Endodermal cell (in vitro differentiated cells): Measurements from ENCODE around the gene ZNF575. TPM values are rescaled to one million over a fixed set of nuclear protein-coding genes. Genes with fewer than 3 reads are reported as not detected.

ENCODE experiments used
- DNase-seq: peaks from one replicate; pipeline ENCODE4 v3.0.0-alpha.2; 2017
- H3K27ac ChIP-seq: 2 replicates; pipeline ENCODE4 v1.5.1; 2013; ENCODE audit warnings: mild to moderate bottlenecking, low read depth, low read length, moderate library complexity
- H3K27me3 ChIP-seq: 2 replicates; pipeline ENCODE4 v1.6.1; 2013; ENCODE audit warnings: mild to moderate bottlenecking, low read length, moderate library complexity; ENCODE audit not compliant: insufficient read depth, control insufficient read depth, poor library complexity, severe bottlenecking
- H3K36me3 ChIP-seq: 2 replicates; pipeline ENCODE4 v1.7.0; 2013; ENCODE audit warnings: mild to moderate bottlenecking, low read length, moderate library complexity; ENCODE audit not compliant: control insufficient read depth, insufficient read depth
- H3K4me1 ChIP-seq: one replicate; pipeline ENCODE4 v1.7.0; 2013; ENCODE audit warnings: low read length; ENCODE audit not compliant: control insufficient read depth, insufficient read depth
- H3K4me3 ChIP-seq: 2 replicates; pipeline ENCODE4 v1.5.1; 2013; ENCODE audit warnings: mild to moderate bottlenecking, low read length, moderate library complexity
- H3K9ac ChIP-seq: 2 replicates; pipeline ENCODE4 v1.6.1; 2013; ENCODE audit warnings: mild to moderate bottlenecking, low read length, moderate library complexity; ENCODE audit not compliant: poor library complexity, severe bottlenecking; ENCODE audit errors: extremely low read depth
- H3K9me3 ChIP-seq: 2 replicates; pipeline ENCODE4 v1.6.1; 2013; ENCODE audit warnings: mild to moderate bottlenecking, low read length, moderate library complexity; ENCODE audit not compliant: control insufficient read depth
- H3K27ac Mint-ChIP-seq: 2 replicates; pipeline ENCODE4 v1.8.0; 2020; ENCODE audit warnings: mixed read lengths
- H3K27me3 Mint-ChIP-seq: 2 replicates; pipeline ENCODE4 v1.8.0; 2021; ENCODE audit warnings: mild to moderate bottlenecking, mixed read lengths; ENCODE audit not compliant: insufficient read depth
- H3K36me3 Mint-ChIP-seq: 2 replicates; pipeline ENCODE4 v1.8.0; 2020; ENCODE audit warnings: low read depth, mixed read lengths
- H3K4me1 Mint-ChIP-seq: 2 replicates; pipeline ENCODE4 v1.8.0; 2020; ENCODE audit warnings: mixed read lengths
- H3K4me3 Mint-ChIP-seq: 2 replicates; pipeline ENCODE4 v1.8.0; 2020; ENCODE audit warnings: mild to moderate bottlenecking, moderate library complexity, mixed read lengths
- H3K9me3 Mint-ChIP-seq: 2 replicates; pipeline ENCODE4 v1.8.0; 2020; ENCODE audit warnings: mild to moderate bottlenecking, mixed read lengths
- WGBS, 2 experiments: methylation state at CpG; one replicate each; pipeline versions ENCODE4 v1.1.5 to v1.1.7; 2013; ENCODE audit warnings: missing lambda C conversion rate in 2 of 2, mixed read lengths in 1 of 2; ENCODE audit not compliant: insufficient coverage in 1 of 2, insufficient read length in 1 of 2; 5-methylcytosine and 5-hydroxymethylcytosine counted together
- total RNA-seq, 2 donors: library from RNA; stranded (reverse); fragmentation: NEBNext Ultra II Directional in 1 of 2; extraction: Animal tissue kit (Norgen Biotek cat#: 25700) in 1 of 2; gene quantifications; 2 replicates in 1 of 2; 3 replicates in 1 of 2; pipeline ENCODE4 v1.2.1, GENCODE V29; 2021
- TF ChIP-seq, protein P1 (sequence below): fragments of 200-600 bp; sonication (generic); conservative IDR thresholded peaks from 2 replicates; pipeline ENCODE4 v1.5.0; 2021; ENCODE audit warnings: antibody characterized with exemption, mild to moderate bottlenecking

Gene ZNF575
- total RNA-seq, 2 donors from 2014 or later, result 0.22 TPM

DNA sequence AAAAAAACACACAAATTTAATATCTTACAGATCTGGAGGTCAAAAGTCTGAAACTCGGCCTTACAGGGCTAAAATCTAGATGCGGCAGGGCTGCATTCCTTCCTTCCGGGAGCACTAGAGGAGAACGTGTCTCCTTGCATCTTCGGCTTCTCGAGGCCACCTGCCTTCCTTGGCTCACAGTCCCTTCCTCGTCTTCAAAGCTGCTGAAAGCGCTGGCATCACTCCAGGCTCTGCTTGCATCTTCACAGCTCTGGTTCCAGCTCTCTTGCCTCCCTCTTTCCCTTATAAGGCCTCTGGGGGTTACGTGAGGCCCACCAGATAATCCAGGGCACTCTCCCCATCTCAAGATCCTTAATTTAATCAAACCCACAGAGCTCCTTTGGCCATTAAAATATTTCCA is 31.8 kb downstream of the ZNF575 start:
- Mint-ChIP-seq H3K4me3 (no peak overlapping the region), H3K4me1 (no peaks in the 10 kb centered on the region), H3K36me3 (peaks cover 36% of the 10 kb centered on the region), H3K27ac (no peak overlapping the region), H3K9me3 (no peaks in the 10 kb centered on the region), H3K27me3 (no peaks in the 10 kb centered on the region)
- WGBS, 2 experiments, result 91 to 92% methylated on average over 4 to 9 of the region's 9 CpGs
- Histone ChIP-seq H3K9me3 (no peaks in the 10 kb centered on the region), H3K4me1 (no peaks in the 10 kb centered on the region), H3K36me3 (peaks cover 6% of the 10 kb centered on the region), H3K4me3 (no peak overlapping the region), H3K27ac (no peak overlapping the region), H3K27me3 (no peaks in the 10 kb centered on the region), H3K9ac (no peak overlapping the region)
- TF ChIP-seq, protein P1, sequence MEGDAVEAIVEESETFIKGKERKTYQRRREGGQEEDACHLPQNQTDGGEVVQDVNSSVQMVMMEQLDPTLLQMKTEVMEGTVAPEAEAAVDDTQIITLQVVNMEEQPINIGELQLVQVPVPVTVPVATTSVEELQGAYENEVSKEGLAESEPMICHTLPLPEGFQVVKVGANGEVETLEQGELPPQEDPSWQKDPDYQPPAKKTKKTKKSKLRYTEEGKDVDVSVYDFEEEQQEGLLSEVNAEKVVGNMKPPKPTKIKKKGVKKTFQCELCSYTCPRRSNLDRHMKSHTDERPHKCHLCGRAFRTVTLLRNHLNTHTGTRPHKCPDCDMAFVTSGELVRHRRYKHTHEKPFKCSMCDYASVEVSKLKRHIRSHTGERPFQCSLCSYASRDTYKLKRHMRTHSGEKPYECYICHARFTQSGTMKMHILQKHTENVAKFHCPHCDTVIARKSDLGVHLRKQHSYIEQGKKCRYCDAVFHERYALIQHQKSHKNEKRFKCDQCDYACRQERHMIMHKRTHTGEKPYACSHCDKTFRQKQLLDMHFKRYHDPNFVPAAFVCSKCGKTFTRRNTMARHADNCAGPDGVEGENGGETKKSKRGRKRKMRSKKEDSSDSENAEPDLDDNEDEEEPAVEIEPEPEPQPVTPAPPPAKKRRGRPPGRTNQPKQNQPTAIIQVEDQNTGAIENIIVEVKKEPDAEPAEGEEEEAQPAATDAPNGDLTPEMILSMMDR, result no peak
- DNase-seq, result no peak

DNA sequence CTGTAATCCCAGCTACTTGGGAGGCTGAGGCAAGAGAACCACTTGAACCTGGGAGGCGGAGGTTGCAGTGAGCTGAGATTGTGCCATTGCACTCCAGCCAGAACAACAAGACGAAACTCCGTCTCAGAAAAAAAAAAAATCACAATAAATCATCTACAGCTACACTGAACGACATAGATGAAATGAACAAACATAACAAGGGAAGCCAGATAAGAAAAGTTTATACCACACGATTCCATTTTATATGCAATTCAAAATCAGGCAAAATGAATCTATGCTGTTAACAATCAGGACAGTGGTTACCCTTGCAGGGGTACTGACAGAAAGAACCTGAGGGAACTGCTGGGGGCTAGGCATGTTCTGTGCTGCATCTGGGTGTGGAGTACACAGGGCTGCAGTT is 36.7 kb downstream of the ZNF575 start:
- H3K36me3 Mint-ChIP-seq, result peaks cover 26% of the 10 kb centered on the region
- H3K4me1 Mint-ChIP-seq, result no peaks in the 10 kb centered on the region
- no peak overlapping the region for H3K4me3 Mint-ChIP-seq
- Histone ChIP-seq H3K4me3 (no peak overlapping the region), H3K27ac (no peak overlapping the region), H3K27me3 (no peaks in the 10 kb centered on the region), H3K4me1 (no peaks in the 10 kb centered on the region), H3K36me3 (peaks cover 21% of the 10 kb centered on the region), H3K9ac (no peak overlapping the region), H3K9me3 (no peaks in the 10 kb centered on the region)
- no peaks in the 10 kb centered on the region for H3K9me3 Mint-ChIP-seq
- no peak for DNase-seq
- WGBS, 2 experiments, result 98 to 100% methylated on average over 4 to 5 of the region's 5 CpGs
- no peak overlapping the region for H3K27ac Mint-ChIP-seq
- no peaks in the 10 kb centered on the region for H3K27me3 Mint-ChIP-seq
- TF ChIP-seq, protein P1, result no peak

DNA sequence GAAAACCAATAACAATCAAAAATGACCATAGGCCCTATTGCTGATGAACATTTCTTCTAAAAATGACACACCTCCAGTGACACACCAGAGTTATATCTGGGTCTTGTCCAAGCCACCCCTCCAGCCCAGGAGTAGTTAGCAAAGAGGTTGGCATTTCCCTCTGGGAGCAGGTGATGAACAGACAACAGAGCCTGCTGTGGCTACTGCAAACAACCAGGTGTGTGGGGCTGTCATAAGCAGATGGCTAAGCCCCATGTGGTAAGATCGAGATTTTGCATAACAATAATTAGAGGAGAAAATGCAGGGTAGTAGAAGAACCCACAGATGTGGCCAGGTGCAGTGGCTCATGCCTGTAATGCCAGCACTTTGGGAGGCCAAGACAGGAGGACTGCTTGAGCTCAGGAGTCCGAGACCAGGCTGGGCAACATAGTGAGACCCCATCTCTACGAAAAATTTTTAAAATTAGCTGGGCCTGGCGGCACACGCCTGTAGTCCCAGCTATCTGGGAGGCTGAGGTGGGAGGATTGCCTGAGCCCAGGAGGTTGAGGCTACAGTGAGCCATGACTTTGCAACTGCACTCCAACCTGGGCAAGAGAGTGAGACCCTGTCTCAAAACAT is 37.3 kb downstream of the ZNF575 start:
- H3K27me3 ChIP-seq, result no peaks in the 10 kb centered on the region
- 94 to 98% methylated on average over 4 to 5 of the region's 5 CpGs for WGBS, 2 experiments
- no peak overlapping the region for H3K9ac ChIP-seq
- H3K4me3 Mint-ChIP-seq, result no peak overlapping the region
- H3K27ac ChIP-seq, result no peak overlapping the region
- no peak overlapping the region for H3K4me3 ChIP-seq
- peaks cover 5% of the 10 kb centered on the region for H3K4me1 Mint-ChIP-seq
- no peaks in the 10 kb centered on the region for H3K9me3 Mint-ChIP-seq
- H3K36me3 ChIP-seq, result peaks cover 21% of the 10 kb centered on the region
- H3K27ac Mint-ChIP-seq, result no peak overlapping the region
- no peaks in the 10 kb centered on the region for H3K9me3 ChIP-seq
- no peaks in the 10 kb centered on the region for H3K4me1 ChIP-seq
- TF ChIP-seq, protein P1, result no peak
- H3K27me3 Mint-ChIP-seq, result no peaks in the 10 kb centered on the region
- no peak for DNase-seq
- peaks cover 26% of the 10 kb centered on the region for H3K36me3 Mint-ChIP-seq
